B cell (primary cell): ENCODE results near the gene GOLGA6L9. TPM values are rescaled to one million over a fixed set of nuclear protein-coding genes. Genes with fewer than 3 reads are reported as not detected.
A peak's percentile ranks its signal among the peaks of the same experiment; 100 is the strongest.
"Not testable (repeated sequence)": the region's sequence is repeated elsewhere in the genome, so short reads cannot be mapped to it uniquely, and the experiment has no call there.

Experiments used
- ATAC-seq: fragments of 200-7000 bp; cut with Tn5 transposase; one replicate; pipeline ENCODE4 v1.10.0; 2021; ENCODE audit warnings: low read depth, mild to moderate bottlenecking, moderate number of reproducible peaks, moderate library complexity
- CTCF ChIA-PET: fragments of 350-600 bp; sonication (Branson Sonifier 250); formaldehyde crosslinking; loops from one replicate; lab custom pipeline; 2021; ENCODE audit warnings: antibody characterized with exemption, inconsistent platforms; lab: Charles Lee
- POLR2A ChIA-PET: fragments of 350-600 bp; sonication (Branson Sonifier 250); formaldehyde crosslinking; loops from one replicate; lab custom pipeline; 2021; ENCODE audit warnings: antibody characterized with exemption; lab: Charles Lee
- DNase-seq: peaks from one replicate; pipeline ENCODE4 v3.0.0; 2013
- H2AFZ ChIP-seq: 2 replicates; pipeline ENCODE4 v1.6.1; 2012; ENCODE audit warnings: mild to moderate bottlenecking, low read depth, low read length; ENCODE audit not compliant: insufficient read depth, poor library complexity, severe bottlenecking
- H3K27ac ChIP-seq, 2 donors: 1 replicate in 1 of 2; 2 replicates in 1 of 2; pipeline ENCODE4 v1.5.1; 2012 to 2013; ENCODE audit warnings: low read length in 2 of 2, mild to moderate bottlenecking in 2 of 2, moderate library complexity in 1 of 2
- H3K27me3 ChIP-seq, 4 experiments: fragments of 200-600 bp in 1 of 4; sonication (generic) in 1 of 4; replicated peaks in 1 of 4; 1 replicate in 2 of 4; 2 replicates in 2 of 4; pipeline versions ENCODE4 v1.6.1 to v1.7.0; 2013 to 2016; ENCODE audit warnings: low read length in 3 of 4, mild to moderate bottlenecking in 2 of 4, mixed read lengths in 1 of 4, moderate library complexity in 1 of 4; ENCODE audit not compliant: insufficient read depth in 4 of 4, control insufficient read depth in 3 of 4; ENCODE audit errors: control extremely low read depth in 1 of 4
- H3K36me3 ChIP-seq, 2 experiments: replicated peaks in 1 of 2; 1 replicate in 1 of 2; 2 replicates in 1 of 2; pipeline versions ENCODE4 v1.6.1 to v1.7.1; 2013; ENCODE audit warnings: low read length in 1 of 2; ENCODE audit not compliant: insufficient read depth in 2 of 2, control insufficient read depth in 1 of 2; ENCODE audit errors: control extremely low read depth in 1 of 2, extremely low read depth in 1 of 2
- H3K4me1 ChIP-seq, 2 donors: fragments of 200-600 bp in 1 of 2; sonication (generic) in 1 of 2; 1 replicate in 1 of 2; 2 replicates in 1 of 2; pipeline versions ENCODE4 v1.5.1 to v1.6.1; 2013 to 2017; ENCODE audit warnings: low read length in 2 of 2; ENCODE audit not compliant: control insufficient read depth in 2 of 2, insufficient read depth in 2 of 2
- H3K4me2 ChIP-seq: replicated peaks from 2 replicates; pipeline ENCODE3; 2012; ENCODE audit warnings: mild to moderate bottlenecking, low read depth, low read length; ENCODE audit not compliant: poor library complexity, severe bottlenecking
- H3K4me3 ChIP-seq, 5 experiments: fragments of 200-600 bp in 1 of 5; sonication (generic) in 1 of 5; 1 replicate in 3 of 5; 2 replicates in 2 of 5; pipeline versions ENCODE4 v1.5.1 to v1.7.0; 2011 to 2016; ENCODE audit warnings: low read length in 4 of 5, mild to moderate bottlenecking in 4 of 5, low read depth in 2 of 5, control low read depth in 1 of 5, moderate library complexity in 1 of 5; ENCODE audit not compliant: insufficient read depth in 1 of 5; ENCODE audit errors: control extremely low read depth in 1 of 5, extremely low read depth in 1 of 5
- H3K79me2 ChIP-seq: fragments of 200-600 bp; sonication (generic); one replicate; pipeline ENCODE4 v1.6.0; 2016; ENCODE audit warnings: low read length; ENCODE audit not compliant: control insufficient read depth, insufficient read depth
- H3K9ac ChIP-seq: fragments of 200-600 bp; sonication (generic); 2 replicates; pipeline ENCODE4 v1.6.1; 2017; ENCODE audit warnings: mild to moderate bottlenecking, low read length, moderate library complexity
- H3K9me3 ChIP-seq, 3 donors: one replicate each; pipeline versions ENCODE4 v1.6.1 to v1.7.1; 2013; ENCODE audit warnings: low read length in 2 of 3; ENCODE audit not compliant: control insufficient read depth in 2 of 3, insufficient read depth in 1 of 3; ENCODE audit errors: control extremely low read depth in 1 of 3
- H4K20me1 ChIP-seq: 2 replicates; pipeline ENCODE4 v1.6.0; 2012; ENCODE audit warnings: mild to moderate bottlenecking, low read length; ENCODE audit not compliant: insufficient read depth, control insufficient read depth, poor library complexity, severe bottlenecking
- H3K27ac Mint-ChIP-seq: one replicate; pipeline ENCODE4 v1.8.0; 2021; ENCODE audit warnings: mixed read lengths
- H3K27me3 Mint-ChIP-seq: one replicate; pipeline ENCODE4 v1.8.0; 2021; ENCODE audit warnings: mixed read lengths
- H3K4me1 Mint-ChIP-seq: one replicate; pipeline ENCODE4 v1.8.0; 2021; ENCODE audit warnings: mixed read lengths
- H3K4me3 Mint-ChIP-seq: one replicate; pipeline ENCODE4 v1.8.0; 2021; ENCODE audit warnings: mixed read lengths
- H3K9me3 Mint-ChIP-seq: one replicate; pipeline ENCODE4 v1.8.0; 2022; ENCODE audit warnings: mixed read lengths; ENCODE audit not compliant: insufficient read depth
- WGBS: methylation state at CpG from one replicate; pipeline ENCODE4 v1.1.5; 2013; ENCODE audit warnings: missing lambda C conversion rate; ENCODE audit not compliant: insufficient coverage; 5-methylcytosine and 5-hydroxymethylcytosine counted together
- intact Hi-C: fragments of 100-400 bp; cut with micrococcal nuclease; formaldehyde crosslinking; loops from one replicate; pipeline ENCODE4 v1.10.0; 2022
- polyA plus RNA-seq: library from polyadenylated mRNA; depleted of rRNA; stranded (reverse); fragments of >200 nt; gene quantifications from 2 replicates; pipeline ENCODE4 v1.2.3, GENCODE V29; 2012
- total RNA-seq, 2 donors: library from RNA; stranded (reverse); fragments of 120-200 nt in 1 of 2; gene quantifications; 1 replicate in 1 of 2; 2 replicates in 1 of 2; pipeline versions ENCODE4 v1.2.3 to v1.2.4, GENCODE V29; 2013 to 2022

Gene GOLGA6L9
- total and polyA plus RNA-seq, 2 donors (not counting 1 experiment from before 2014, with no cell fraction given) = 2.1 to 3.1 TPM

DNA sequence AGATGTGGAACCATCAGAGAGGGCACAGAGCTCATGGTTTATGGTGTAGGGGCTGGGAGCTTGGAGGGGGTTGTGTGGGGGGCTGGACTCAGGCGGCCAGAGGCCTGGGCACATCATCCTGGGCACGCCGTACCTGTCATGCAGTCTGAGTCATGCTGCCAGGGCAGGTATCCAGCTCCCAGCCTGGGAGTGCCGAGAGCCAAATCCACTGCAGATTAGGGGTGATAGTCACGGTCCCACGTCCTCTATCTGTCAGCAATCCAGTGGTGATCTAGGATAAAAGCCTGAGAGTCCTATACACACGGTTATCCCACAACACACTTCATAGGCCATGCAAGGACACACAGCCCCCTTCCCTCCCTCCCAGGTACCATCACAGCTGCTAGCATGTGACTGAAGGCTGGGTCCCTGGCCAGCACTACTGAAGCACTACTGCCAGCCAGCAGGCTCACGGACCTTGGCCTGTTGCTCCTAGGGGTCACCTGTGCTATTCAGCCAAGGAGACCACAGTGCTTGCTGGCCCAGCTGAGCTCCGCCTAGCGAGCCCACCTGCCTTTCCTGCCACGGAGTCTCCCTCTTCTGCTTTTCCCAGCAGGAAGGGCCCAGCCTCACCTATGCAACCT, 45.8 kb downstream of the GOLGA6L9 start:
- H3K27me3 Mint-ChIP-seq, H3K9ac ChIP-seq, H3K4me2 ChIP-seq, ATAC-seq, H3K27ac ChIP-seq, POLR2A ChIA-PET, H4K20me1 ChIP-seq, H3K9me3 ChIP-seq, H2AFZ ChIP-seq, H3K79me2 ChIP-seq, H3K36me3 ChIP-seq, H3K4me1 Mint-ChIP-seq, DNase-seq, intact Hi-C loops, H3K27me3 ChIP-seq, H3K27ac Mint-ChIP-seq, H3K4me3 ChIP-seq, CTCF ChIA-PET, H3K4me1 ChIP-seq, H3K9me3 Mint-ChIP-seq, H3K4me3 Mint-ChIP-seq: not testable (repeated sequence)
- no CpG with 5 or more reads among the region's 11 CpGs for WGBS

DNA sequence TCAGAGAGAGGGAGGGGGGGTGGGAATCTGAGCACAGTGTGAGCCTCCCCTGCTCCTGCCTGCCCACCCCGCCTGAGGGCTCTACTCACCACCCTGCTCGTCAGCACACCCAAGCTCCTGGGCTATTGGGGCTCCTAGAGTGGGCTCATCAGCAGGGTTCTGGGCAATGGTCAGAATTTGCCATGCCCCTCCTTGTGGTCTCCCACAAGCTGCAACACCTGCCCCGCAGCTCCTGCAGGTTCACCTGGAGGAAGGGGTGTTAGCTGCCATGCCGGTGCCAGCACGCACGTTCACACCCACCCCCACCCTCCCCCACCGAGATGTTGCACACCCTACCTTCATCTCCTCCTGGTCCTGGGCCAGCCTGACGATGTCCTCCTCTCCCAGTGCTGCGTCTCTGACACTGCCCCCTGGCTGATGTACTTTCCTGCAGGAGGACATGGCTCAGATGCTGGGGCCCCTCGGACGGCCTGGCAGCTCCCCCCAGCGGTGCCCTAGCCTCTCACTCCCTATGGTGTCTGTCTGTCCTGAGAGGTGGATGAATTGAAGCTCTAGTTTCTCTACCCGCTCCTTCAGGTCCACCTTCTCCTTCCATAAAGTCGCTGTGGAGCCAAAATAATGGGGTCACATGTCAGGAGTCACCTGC, 47.2 kb downstream of the GOLGA6L9 start:
- POLR2A ChIA-PET, H3K9ac ChIP-seq, H3K4me2 ChIP-seq, H3K4me3 ChIP-seq, H3K36me3 ChIP-seq, H3K27me3 Mint-ChIP-seq, intact Hi-C loops, CTCF ChIA-PET, ATAC-seq, H2AFZ ChIP-seq, H3K27ac Mint-ChIP-seq, H3K4me3 Mint-ChIP-seq, H3K9me3 Mint-ChIP-seq, H3K79me2 ChIP-seq, H4K20me1 ChIP-seq, H3K4me1 Mint-ChIP-seq, H3K9me3 ChIP-seq, H3K27ac ChIP-seq, H3K4me1 ChIP-seq, H3K27me3 ChIP-seq: not testable (repeated sequence)
- peak; percentile 1 for DNase-seq
- 90% methylated on average over 7 of the region's 14 CpGs for WGBS

DNA sequence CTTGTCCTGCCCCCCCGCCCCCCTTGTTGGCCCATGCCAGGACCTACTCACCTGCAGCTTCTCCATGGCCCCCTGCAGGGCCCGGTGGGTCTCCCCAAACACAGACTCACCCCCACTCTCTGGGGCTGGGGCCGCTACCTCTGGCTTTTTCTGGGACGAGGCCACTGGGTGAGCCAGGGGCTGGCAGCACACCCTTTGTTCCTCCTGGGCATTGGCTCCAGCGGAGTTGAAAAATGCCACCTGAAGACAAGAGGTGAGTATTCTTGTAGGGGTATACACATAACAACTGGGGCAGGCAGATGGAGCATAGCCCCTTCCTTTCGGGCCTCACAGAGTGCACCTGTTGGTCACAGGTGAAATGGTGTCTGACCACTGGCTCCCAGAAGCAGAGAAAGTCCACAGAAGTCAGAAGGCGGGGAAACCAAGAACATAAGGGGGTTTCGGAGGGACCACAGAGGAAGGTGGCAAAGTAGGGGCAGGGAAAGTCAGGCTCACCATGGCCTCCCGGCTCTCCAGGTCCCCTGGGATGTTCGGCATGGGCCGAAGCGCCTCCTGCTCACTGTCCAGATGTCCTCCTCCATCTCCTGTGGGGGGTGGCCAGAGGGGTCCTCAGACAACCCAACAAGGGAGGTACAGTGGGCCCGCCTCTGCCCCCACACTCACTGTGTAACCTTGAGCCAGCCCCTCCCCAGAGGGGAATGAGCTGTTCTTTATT, 47.9 kb downstream of the GOLGA6L9 start:
- H3K27ac Mint-ChIP-seq, CTCF ChIA-PET, POLR2A ChIA-PET, H3K4me3 ChIP-seq, H2AFZ ChIP-seq, H3K4me1 Mint-ChIP-seq, H3K27ac ChIP-seq, H3K27me3 Mint-ChIP-seq, H3K4me3 Mint-ChIP-seq, H3K4me2 ChIP-seq, H3K36me3 ChIP-seq, DNase-seq, H3K9me3 Mint-ChIP-seq, H3K9ac ChIP-seq, intact Hi-C loops, ATAC-seq, H3K4me1 ChIP-seq, H3K79me2 ChIP-seq, H3K9me3 ChIP-seq, H3K27me3 ChIP-seq, H4K20me1 ChIP-seq: not testable (repeated sequence)
- WGBS = 100% methylated on average over 2 of the region's 13 CpGs
